ENCODE results near the gene PLIN3.
"Not testable (repeated sequence)": the region's sequence is repeated elsewhere in the genome, so short reads cannot be mapped to it uniquely, and the experiment has no call there.

Gene PLIN3

GRCh38 chr19:4845975-4846374 lies 21.5 kb downstream of the PLIN3 start:
- H2BK12ac ChIP-seq (ENCODE audit: low read length); H3K14ac ChIP-seq (ENCODE audit: low read length); H4K8ac ChIP-seq (ENCODE audit: low read depth, low read length); H2BK120ac ChIP-seq (ENCODE audit: insufficient read depth, low read length, poor library complexity); H2AK5ac ChIP-seq (ENCODE audit: low read length); H4K91ac ChIP-seq (ENCODE audit: low read depth, low read length); H2AFZ ChIP-seq (ENCODE audit: insufficient read depth, low read length, poor library complexity); H3K9ac ChIP-seq (ENCODE audit: low read length); H3K79me2 ChIP-seq (ENCODE audit: control insufficient read depth, insufficient read depth, low read length, poor library complexity); H3K4me1 ChIP-seq (ENCODE audit: control insufficient read depth in 1 of 2, insufficient read depth in 2 of 2, low read length in 2 of 2); H3K9me3 ChIP-seq (ENCODE audit: insufficient read depth, low read depth, low read length); H3K4me3 ChIP-seq (ENCODE audit: low read depth, low read length); H2BK5ac ChIP-seq (ENCODE audit: low read depth, low read length, poor library complexity); H3K27ac ChIP-seq (ENCODE audit: low read depth, low read length); H3K79me1 ChIP-seq (ENCODE audit: low read length); H3K23ac ChIP-seq (ENCODE audit: low read length); H4K12ac ChIP-seq (ENCODE audit: low read depth, low read length); H3K27me3 ChIP-seq (ENCODE audit: insufficient read depth, low read length); H3K18ac ChIP-seq (ENCODE audit: low read length); H3K4me2 ChIP-seq (ENCODE audit: low read length); H3K4ac ChIP-seq (ENCODE audit: low read depth, low read length): not testable (repeated sequence)
- no CpG with 5 or more reads among the region's 9 CpGs for WGBS (ENCODE audit: extremely low coverage, insufficient coverage, insufficient read length)
- peak in 1 of 2 donors; percentile 43 for DNase-seq
- H3K36me3 ChIP-seq (ENCODE audit: control insufficient read depth in 1 of 2, insufficient read depth in 2 of 2, low read length in 2 of 2), result peaks cover 47 to 53% of the 10 kb centered on the region in 2 experiments

GRCh38 chr19:4844348-4845179 lies 22.9 kb downstream of the PLIN3 start:
- Histone ChIP-seq H2AFZ (ENCODE audit: insufficient read depth, low read length, poor library complexity) (no peak overlapping the region), H3K18ac (ENCODE audit: low read length) (no peak overlapping the region), H3K4me1 (ENCODE audit: control insufficient read depth in 1 of 2, insufficient read depth in 2 of 2, low read length in 2 of 2) (no peaks in the 10 kb centered on the region), H3K14ac (ENCODE audit: low read length) (no peak overlapping the region), H3K23ac (ENCODE audit: low read length) (no peak overlapping the region), H3K4me2 (ENCODE audit: low read length) (no peak overlapping the region), H3K27ac (ENCODE audit: low read depth, low read length) (no peak overlapping the region), H2BK5ac (ENCODE audit: low read depth, low read length, poor library complexity) (no peak overlapping the region), H3K36me3 (ENCODE audit: control insufficient read depth in 1 of 2, insufficient read depth in 2 of 2, low read length in 2 of 2) (peaks cover 46 to 53% of the 10 kb centered on the region in 2 experiments), H4K91ac (ENCODE audit: low read depth, low read length) (no peak overlapping the region), H3K9me3 (ENCODE audit: insufficient read depth, low read depth, low read length) (peaks cover 1% of the 10 kb centered on the region), H2BK12ac (ENCODE audit: low read length) (no peak overlapping the region), H2AK5ac (ENCODE audit: low read length) (no peak overlapping the region), H3K9ac (ENCODE audit: low read length) (no peak overlapping the region), H2BK120ac (ENCODE audit: insufficient read depth, low read length, poor library complexity) (no peak overlapping the region), H4K8ac (ENCODE audit: low read depth, low read length) (no peak overlapping the region), H3K27me3 (ENCODE audit: insufficient read depth, low read length) (no peaks in the 10 kb centered on the region), H3K4ac (ENCODE audit: low read depth, low read length) (no peak overlapping the region), H3K4me3 (ENCODE audit: low read depth, low read length) (no peak overlapping the region), H3K79me1 (ENCODE audit: low read length) (no peaks in the 10 kb centered on the region), H4K12ac (ENCODE audit: low read depth, low read length) (no peak overlapping the region), H3K79me2 (ENCODE audit: control insufficient read depth, insufficient read depth, low read length, poor library complexity) (no peaks in the 10 kb centered on the region)
- no peak for DNase-seq
- WGBS (ENCODE audit: extremely low coverage, insufficient coverage, insufficient read length), result no CpG with 5 or more reads among the region's 10 CpGs

GRCh38 chr19:4843647-4843965 lies 23.9 kb downstream of the PLIN3 start:
- no peak overlapping the region for H3K9ac ChIP-seq (ENCODE audit: low read length)
- H3K18ac ChIP-seq (ENCODE audit: low read length), result no peak overlapping the region
- no peak overlapping the region for H2AK5ac ChIP-seq (ENCODE audit: low read length)
- H3K4me2 ChIP-seq (ENCODE audit: low read length), result no peak overlapping the region
- H2AFZ ChIP-seq (ENCODE audit: insufficient read depth, low read length, poor library complexity), result no peak overlapping the region
- H2BK12ac ChIP-seq (ENCODE audit: low read length), result no peak overlapping the region
- H3K14ac ChIP-seq (ENCODE audit: low read length), result no peak overlapping the region
- peaks cover 1% of the 10 kb centered on the region for H3K9me3 ChIP-seq (ENCODE audit: insufficient read depth, low read depth, low read length)
- H3K23ac ChIP-seq (ENCODE audit: low read length), result no peak overlapping the region
- WGBS (ENCODE audit: extremely low coverage, insufficient coverage, insufficient read length), result no CpG with 5 or more reads among the region's 6 CpGs
- no peak for DNase-seq
- H4K91ac ChIP-seq (ENCODE audit: low read depth, low read length), result no peak overlapping the region
- H2BK5ac ChIP-seq (ENCODE audit: low read depth, low read length, poor library complexity), result no peak overlapping the region
- H3K4me3 ChIP-seq (ENCODE audit: low read depth, low read length), result no peak overlapping the region
- H4K12ac ChIP-seq (ENCODE audit: low read depth, low read length), result no peak overlapping the region
- no peaks in the 10 kb centered on the region for H3K79me1 ChIP-seq (ENCODE audit: low read length)
- H3K4me1 ChIP-seq (ENCODE audit: control insufficient read depth in 1 of 2, insufficient read depth in 2 of 2, low read length in 2 of 2), result no peaks in the 10 kb centered on the region
- H3K36me3 ChIP-seq (ENCODE audit: control insufficient read depth in 1 of 2, insufficient read depth in 2 of 2, low read length in 2 of 2), result peaks cover 50 to 60% of the 10 kb centered on the region in 2 experiments
- no peak overlapping the region for H2BK120ac ChIP-seq (ENCODE audit: insufficient read depth, low read length, poor library complexity)
- no peaks in the 10 kb centered on the region for H3K79me2 ChIP-seq (ENCODE audit: control insufficient read depth, insufficient read depth, low read length, poor library complexity)
- H3K27me3 ChIP-seq (ENCODE audit: insufficient read depth, low read length), result no peaks in the 10 kb centered on the region
- H4K8ac ChIP-seq (ENCODE audit: low read depth, low read length), result no peak overlapping the region
- H3K4ac ChIP-seq (ENCODE audit: low read depth, low read length), result no peak overlapping the region
- no peak overlapping the region for H3K27ac ChIP-seq (ENCODE audit: low read depth, low read length)

GRCh38 chr19:4839192-4839591 lies 28.3 kb downstream of the PLIN3 start:
- H4K91ac ChIP-seq (ENCODE audit: low read depth, low read length), result no peak overlapping the region
- no peak overlapping the region for H4K8ac ChIP-seq (ENCODE audit: low read depth, low read length)
- no peaks in the 10 kb centered on the region for H3K27me3 ChIP-seq (ENCODE audit: insufficient read depth, low read length)
- H2BK120ac ChIP-seq (ENCODE audit: insufficient read depth, low read length, poor library complexity), result no peak overlapping the region
- H3K14ac ChIP-seq (ENCODE audit: low read length), result no peak overlapping the region
- H2BK5ac ChIP-seq (ENCODE audit: low read depth, low read length, poor library complexity), result no peak overlapping the region
- no CpG with 5 or more reads among the region's 17 CpGs for WGBS (ENCODE audit: extremely low coverage, insufficient coverage, insufficient read length)
- H2BK12ac ChIP-seq (ENCODE audit: low read length), result no peak overlapping the region
- H3K4me2 ChIP-seq (ENCODE audit: low read length), result no peak overlapping the region
- no peak overlapping the region for H3K4ac ChIP-seq (ENCODE audit: low read depth, low read length)
- no peak overlapping the region for H3K23ac ChIP-seq (ENCODE audit: low read length)
- no peak overlapping the region for H3K18ac ChIP-seq (ENCODE audit: low read length)
- no peak overlapping the region for H3K9ac ChIP-seq (ENCODE audit: low read length)
- no peak overlapping the region for H4K12ac ChIP-seq (ENCODE audit: low read depth, low read length)
- H3K36me3 ChIP-seq (ENCODE audit: control insufficient read depth in 1 of 2, insufficient read depth in 2 of 2, low read length in 2 of 2), result peaks cover 28 to 38% of the 10 kb centered on the region in 2 experiments
- no peak overlapping the region for H3K4me3 ChIP-seq (ENCODE audit: low read depth, low read length)
- H3K79me1 ChIP-seq (ENCODE audit: low read length), result no peaks in the 10 kb centered on the region
- DNase-seq, result peak; percentile 9 to 35
- no peaks in the 10 kb centered on the region for H3K9me3 ChIP-seq (ENCODE audit: insufficient read depth, low read depth, low read length)
- no peak overlapping the region for H3K27ac ChIP-seq (ENCODE audit: low read depth, low read length)
- H2AFZ ChIP-seq (ENCODE audit: insufficient read depth, low read length, poor library complexity), result no peak overlapping the region
- H2AK5ac ChIP-seq (ENCODE audit: low read length), result no peak overlapping the region
- no peaks in the 10 kb centered on the region for H3K4me1 ChIP-seq (ENCODE audit: control insufficient read depth in 1 of 2, insufficient read depth in 2 of 2, low read length in 2 of 2)
- H3K79me2 ChIP-seq (ENCODE audit: control insufficient read depth, insufficient read depth, low read length, poor library complexity), result no peaks in the 10 kb centered on the region
